GM19395 (cell line): ENCODE data around the gene HOTAIR.

ENCODE experiments used
- ATAC-seq: cut with Tn5 transposase; IDR thresholded peaks from one replicate; pipeline ENCODE4 v1.9.1; 2021; ENCODE audit warnings: mild to moderate bottlenecking, moderate library complexity; ENCODE audit not compliant: unreplicated experiment

The HOTAIR gene

GRCh38 chr12:53930591-53931255 is 44.0 kb downstream of the HOTAIR start:
- ATAC-seq = no peak

DNA sequence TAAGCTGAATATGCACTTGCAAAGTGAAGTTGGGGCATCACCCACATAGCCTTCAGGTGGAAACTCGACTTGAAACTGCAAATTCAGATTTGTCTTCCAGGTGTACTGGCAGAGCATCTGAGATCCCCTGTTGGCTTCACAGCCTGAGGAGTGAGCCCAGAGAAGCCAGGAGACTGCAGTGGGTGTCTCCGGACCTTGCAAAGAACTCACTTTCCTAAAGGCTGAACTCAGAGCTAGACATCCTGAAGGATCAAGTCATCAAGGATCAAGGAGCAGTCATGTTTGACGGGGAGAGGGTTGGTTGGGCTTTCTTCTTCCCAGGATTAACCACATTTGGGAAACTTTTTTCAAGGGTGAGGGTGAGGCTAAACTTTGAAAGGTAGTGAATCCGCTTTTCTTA is 45.2 kb downstream of the HOTAIR start:
- no peak for ATAC-seq

- no peak for ATAC-seq
These were observed 46.5 kb downstream of the HOTAIR start for GRCh38 chr12:53928054-53928835.

DNA sequence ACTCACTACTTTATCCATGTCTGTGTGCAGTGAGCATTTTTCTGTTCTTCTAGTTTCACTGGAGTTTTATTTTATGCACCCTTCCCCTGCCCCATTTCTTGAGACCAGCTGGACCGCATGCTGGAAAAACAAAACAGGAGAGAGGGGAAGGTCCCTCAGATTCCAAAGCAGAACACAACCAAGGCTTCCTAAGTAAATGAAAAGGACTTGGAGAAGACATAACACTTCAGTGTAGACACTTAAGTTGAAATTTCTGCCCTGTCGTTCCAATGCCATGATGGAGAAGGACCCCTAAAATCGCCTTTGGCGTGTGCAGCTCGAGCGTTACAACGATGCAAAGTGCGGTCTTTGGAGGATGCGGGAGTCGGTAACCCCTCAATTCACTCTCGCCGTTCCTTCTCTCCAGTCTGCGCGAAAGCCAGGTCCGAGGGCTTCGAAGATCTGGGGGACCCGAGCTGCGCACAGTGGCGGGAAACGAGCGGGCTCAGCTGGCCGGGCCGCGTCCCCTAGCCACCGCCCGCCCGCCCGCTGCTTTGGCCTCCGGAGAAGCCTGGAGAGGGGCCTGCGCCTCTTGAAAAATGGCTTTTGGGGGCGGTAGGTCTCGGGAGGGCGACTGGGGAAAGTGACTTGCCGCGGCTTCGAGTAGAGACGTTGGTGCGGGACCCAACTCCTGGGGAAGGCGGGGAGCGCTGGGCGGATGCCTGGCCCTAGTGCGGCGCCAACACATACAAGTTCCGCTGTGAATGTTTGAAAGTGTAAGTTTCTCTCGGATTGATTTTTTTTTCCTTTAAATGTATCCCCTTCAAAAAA is 47.3 kb downstream of the HOTAIR start:
- no peak for ATAC-seq

- no peak for ATAC-seq
These were observed 50.0 kb downstream of the HOTAIR start for GRCh38 chr12:53924521-53925405.

DNA sequence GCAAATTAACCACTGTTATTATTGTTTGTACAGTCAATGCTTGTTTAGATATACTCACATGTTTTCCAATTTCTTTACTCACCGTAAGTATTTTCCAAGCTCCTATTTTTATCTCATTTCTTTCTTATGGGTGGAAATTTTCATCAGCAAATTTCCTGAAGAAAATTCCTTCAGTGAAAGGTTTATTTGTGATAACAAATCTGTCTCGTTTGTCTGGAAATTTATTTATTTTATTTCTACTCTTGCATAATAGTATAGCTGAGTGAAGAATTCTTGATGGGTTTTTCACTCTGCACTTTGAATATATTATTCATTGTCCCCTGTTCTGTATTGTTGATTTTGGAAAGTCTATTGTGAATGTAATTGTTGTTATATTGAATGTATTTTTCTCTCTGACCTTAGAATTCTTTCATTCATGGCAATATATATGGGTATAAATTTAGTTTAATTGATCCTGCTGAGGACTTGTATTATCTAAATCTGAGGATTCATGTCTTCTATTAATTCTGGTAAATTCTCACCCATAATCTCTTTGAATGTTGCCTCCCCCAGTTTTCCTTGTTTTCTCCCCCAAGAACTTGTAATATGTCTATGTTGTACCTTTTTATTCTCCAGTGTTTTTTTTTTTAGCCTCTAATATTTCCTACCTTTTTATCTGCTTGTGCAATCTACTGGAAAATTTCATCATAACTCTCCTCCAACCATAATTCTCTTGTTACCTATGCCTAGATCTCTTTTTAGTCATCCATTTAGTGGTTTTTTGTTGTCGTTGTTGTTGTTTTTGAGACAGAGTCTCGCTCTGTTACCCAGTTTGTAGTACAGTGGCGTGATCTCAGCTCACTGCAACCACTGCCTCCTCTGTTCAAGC is 57.7 kb downstream of the HOTAIR start:
- ATAC-seq = no peak
